Measurements from ENCODE around the gene SYT5.
"Not testable (repeated sequence)": the region's sequence is repeated elsewhere in the genome, so short reads cannot be mapped to it uniquely, and the experiment has no call there.

DNA sequence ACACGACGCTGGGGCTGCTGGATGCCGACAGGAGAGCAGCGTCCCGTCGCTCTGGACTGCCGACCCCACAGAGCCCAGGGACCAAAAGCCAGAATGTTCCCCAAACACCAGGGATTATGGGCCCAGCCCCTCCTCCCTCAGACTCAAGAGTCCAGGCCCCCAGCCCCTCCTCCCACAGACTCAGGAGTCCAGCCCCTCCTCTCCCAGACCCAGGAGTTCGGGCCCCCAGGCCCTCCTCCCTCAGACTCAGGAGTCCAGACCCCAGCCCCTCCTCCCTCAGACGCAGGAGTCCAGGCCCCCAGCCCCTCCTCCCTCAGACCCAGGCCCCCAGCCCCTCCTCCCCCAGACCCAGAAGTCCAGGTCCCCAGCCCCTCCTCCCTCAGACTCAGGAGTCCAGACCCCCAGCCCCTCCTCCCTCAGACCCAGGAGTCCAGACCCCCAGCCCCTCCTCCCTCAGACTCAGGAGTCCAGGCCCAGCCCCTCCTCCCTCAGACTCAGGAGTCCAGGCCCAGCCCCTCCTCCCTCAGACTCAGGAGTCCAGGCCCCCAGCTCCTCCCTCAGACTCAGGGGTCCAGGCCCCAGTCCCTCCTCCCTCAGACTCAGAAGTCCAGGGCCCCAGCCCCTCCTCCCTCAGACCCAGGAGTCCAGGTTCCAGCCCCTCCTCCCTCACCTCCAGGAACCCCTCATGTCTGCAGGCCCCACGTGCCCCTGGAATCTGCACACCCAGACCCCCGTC is 44.8 kb upstream of the SYT5 start:
- not testable (repeated sequence) for TF ChIP-seq CTCF (IDR thresholded peaks at IDR 0.05; ENCODE audit: extremely low read depth in 1 of 2, insufficient read depth in 1 of 2, low read depth in 1 of 2, low read length in 2 of 2); POLR2A (IDR thresholded peaks at IDR 0.05; ENCODE audit: low read depth, low read length); POLR2AphosphoS5 (IDR thresholded peaks at IDR 0.05; ENCODE audit: insufficient read depth, low read depth, low read length); MYC (IDR thresholded peaks at IDR 0.05; ENCODE audit: low read depth, low read length); EZH2 (IDR thresholded peaks at IDR 0.05; ENCODE audit: borderline replicate concordance, low read depth, low read length, severe bottlenecking); JUN (IDR thresholded peaks at IDR 0.05; ENCODE audit: borderline replicate concordance, insufficient read depth, insufficient read length, low read depth); GATA2 (IDR thresholded peaks at IDR 0.05; ENCODE audit: insufficient read depth, insufficient read length, low read depth, low read length)

All from endothelial cell of umbilical vein (primary cell).